ENCODE results near the gene NR1D2. TPM values are rescaled to one million over a fixed set of nuclear protein-coding genes. Genes with fewer than 3 reads are reported as not detected.
A peak's percentile ranks its signal among the peaks of the same experiment; 100 is the strongest.

Gene NR1D2
- total RNA-seq, 1 experiment from 2014 or later: 23.9 TPM

- Histone ChIP-seq H3K4me1 (peaks cover 20% of the 10 kb centered on the region), H3K27me3 (replicated peaks; ENCODE audit: control insufficient read depth, insufficient read depth, low read length) (no peaks in the 10 kb centered on the region), H3K9me3 (no peaks in the 10 kb centered on the region), H3K4me3 (ENCODE audit: low read depth, low read length) (no peak overlapping the region), H3K36me3 (ENCODE audit: control insufficient read depth, insufficient read depth, low read length) (peaks cover 2% of the 10 kb centered on the region; the same call in 1 of the 2 replicates)
- BruUV-seq (replicated peaks): no TSS peak
- no peak for DNase-seq
- no peaks in the 10 kb centered on the region for H3K9me3 Mint-ChIP-seq (ENCODE audit: unreplicated experiment)
- no peaks in the 10 kb centered on the region for H3K4me1 Mint-ChIP-seq (ENCODE audit: low read depth, unreplicated experiment)
- ChIA-PET POLR2A (interaction anchor here (0.6 kb wide), 1 partner anchor 84 kb away, joined by 3 read pairs; no protein-coding TSS in a partner anchor), CTCF (no interaction called here)
- no peak overlapping the region for H3K4me3 Mint-ChIP-seq (ENCODE audit: unreplicated experiment)
- no peak overlapping the region for H3K27ac Mint-ChIP-seq (ENCODE audit: unreplicated experiment)
- intact Hi-C loops (cut with micrococcal nuclease; ENCODE audit: unreplicated experiment): no loop called here
- H3K36me3 Mint-ChIP-seq (ENCODE audit: insufficient read depth, unreplicated experiment): peaks cover 53% of the 10 kb centered on the region
- H3K27me3 Mint-ChIP-seq (ENCODE audit: insufficient read depth, unreplicated experiment): no peaks in the 10 kb centered on the region
- no peak for TF ChIP-seq CTCF (IDR thresholded peaks at IDR 0.05; ENCODE audit: insufficient read depth in 1 of 2, low read depth in 1 of 2, low read length in 1 of 2, severe bottlenecking in 1 of 2, unreplicated experiment in 1 of 2)
These were observed 21.3 kb upstream of the NR1D2 start for GRCh38 chr3:23923786-23924185.

GRCh38 chr3:23926246-23926645 is 18.8 kb upstream of the NR1D2 start:
- no peak overlapping the region for H3K27ac Mint-ChIP-seq (ENCODE audit: unreplicated experiment)
- no peaks in the 10 kb centered on the region for H3K27me3 Mint-ChIP-seq (ENCODE audit: insufficient read depth, unreplicated experiment)
- H3K36me3 Mint-ChIP-seq (ENCODE audit: insufficient read depth, unreplicated experiment): peaks cover 29% of the 10 kb centered on the region
- DNase-seq: no peak
- Histone ChIP-seq H3K36me3 (ENCODE audit: control insufficient read depth, insufficient read depth, low read length) (no peaks in the 10 kb centered on the region), H3K4me1 (peaks cover 7% of the 10 kb centered on the region), H3K9me3 (no peaks in the 10 kb centered on the region), H3K27me3 (replicated peaks; ENCODE audit: control insufficient read depth, insufficient read depth, low read length) (no peaks in the 10 kb centered on the region), H3K4me3 (ENCODE audit: low read depth, low read length) (no peak overlapping the region)
- H3K9me3 Mint-ChIP-seq (ENCODE audit: unreplicated experiment): no peaks in the 10 kb centered on the region
- TF ChIP-seq CTCF (IDR thresholded peaks at IDR 0.05; ENCODE audit: insufficient read depth in 1 of 2, low read depth in 1 of 2, low read length in 1 of 2, severe bottlenecking in 1 of 2, unreplicated experiment in 1 of 2): no peak
- H3K4me3 Mint-ChIP-seq (ENCODE audit: unreplicated experiment): no peak overlapping the region
- intact Hi-C loops (cut with micrococcal nuclease; ENCODE audit: unreplicated experiment): loop anchor here (2.0 kb wide), 1 partner anchor 73 kb away; no protein-coding TSS in a partner anchor
- ChIA-PET CTCF (no interaction called here), POLR2A (interaction anchor here (2.3 kb wide), 1 partner anchor 10 kb away, joined by 13 read pairs; the partner anchor contains the start of genes NKIRAS1 and RPL15)
- BruUV-seq (replicated peaks): no TSS peak
- no peaks in the 10 kb centered on the region for H3K4me1 Mint-ChIP-seq (ENCODE audit: low read depth, unreplicated experiment)

GRCh38 chr3:23926736-23927135 is 18.4 kb upstream of the NR1D2 start:
- peaks cover 24% of the 10 kb centered on the region for H3K36me3 Mint-ChIP-seq (ENCODE audit: insufficient read depth, unreplicated experiment)
- H3K4me1 Mint-ChIP-seq (ENCODE audit: low read depth, unreplicated experiment): no peaks in the 10 kb centered on the region
- peaks cover 7% of the 10 kb centered on the region for H3K4me1 ChIP-seq
- intact Hi-C loops (cut with micrococcal nuclease; ENCODE audit: unreplicated experiment): loop anchor here (2.0 kb wide), 1 partner anchor 72 kb away; no protein-coding TSS in a partner anchor
- BruUV-seq (replicated peaks): no TSS peak
- H3K4me3 ChIP-seq (ENCODE audit: low read depth, low read length): no peak overlapping the region
- POLR2A ChIA-PET: interaction anchor here (2.3 kb wide), 1 partner anchor 10 kb away, joined by 13 read pairs; the partner anchor contains the start of genes NKIRAS1 and RPL15
- H3K27me3 Mint-ChIP-seq (ENCODE audit: insufficient read depth, unreplicated experiment): no peaks in the 10 kb centered on the region
- no peaks in the 10 kb centered on the region for H3K9me3 ChIP-seq
- H3K36me3 ChIP-seq (ENCODE audit: control insufficient read depth, insufficient read depth, low read length): no peaks in the 10 kb centered on the region
- H3K27me3 ChIP-seq (replicated peaks; ENCODE audit: control insufficient read depth, insufficient read depth, low read length): no peaks in the 10 kb centered on the region
- CTCF ChIA-PET: interaction anchor here (1.3 kb wide), 1 partner anchor 10 kb away, joined by 3 read pairs; the partner anchor contains the start of genes NKIRAS1 and RPL15
- H3K4me3 Mint-ChIP-seq (ENCODE audit: unreplicated experiment): no peak overlapping the region
- peak in 1 of 2 experiments; percentile 13 for TF ChIP-seq CTCF (IDR thresholded peaks at IDR 0.05; ENCODE audit: insufficient read depth in 1 of 2, low read depth in 1 of 2, low read length in 1 of 2, severe bottlenecking in 1 of 2, unreplicated experiment in 1 of 2)
- no peaks in the 10 kb centered on the region for H3K9me3 Mint-ChIP-seq (ENCODE audit: unreplicated experiment)
- H3K27ac Mint-ChIP-seq (ENCODE audit: unreplicated experiment): no peak overlapping the region
- DNase-seq: no peak
